AG04450 (cell line): ENCODE results near the gene ARMC7. TPM values are rescaled to one million over a fixed set of nuclear protein-coding genes. Genes with fewer than 3 reads are reported as not detected.

Experiments used
- CTCF ChIA-PET: fragments of 300-600, 350-600 bp; formaldehyde crosslinking; extraction: SDS; loops from one replicate; lab custom pipeline; 2022; ENCODE audit warnings: antibody characterized with exemption, inconsistent platforms; lab: Charles Lee
- POLR2A ChIA-PET: fragments of 350-600 bp; formaldehyde crosslinking; extraction: SDS; loops from one replicate; lab custom pipeline; 2021; ENCODE audit warnings: antibody characterized with exemption, inconsistent platforms; lab: Yijun Ruan, JAX
- DNase-seq: peaks from one replicate; pipeline ENCODE4 v3.0.0-alpha.2; 2011; ENCODE audit warnings: low read depth, low spot score
- H3K27ac ChIP-seq: one replicate; pipeline ENCODE4 v1.5.1; 2012; ENCODE audit warnings: low read depth, low read length, control low read depth
- H3K27me3 ChIP-seq: one replicate; pipeline ENCODE4 v1.6.0; 2012; ENCODE audit warnings: low read length; ENCODE audit not compliant: control insufficient read depth, insufficient read depth
- H3K4me3 ChIP-seq: 2 replicates; pipeline ENCODE4 v1.5.1; 2011; ENCODE audit warnings: mild to moderate bottlenecking, low read depth, low read length, control low read depth
- H3K9me3 ChIP-seq: 2 replicates; pipeline ENCODE4 v1.5.1; 2012; ENCODE audit warnings: low read length; ENCODE audit not compliant: control insufficient read depth, insufficient read depth
- CTCF ChIP-seq: IDR thresholded peaks from 2 replicates; pipeline ENCODE4 v1.5.1; 2011; ENCODE audit warnings: low read depth, low read length, control low read depth, inconsistent platforms
- polyA plus RNA-seq: library from polyadenylated mRNA; depleted of rRNA; stranded (reverse); fragments of >200 nt; gene quantifications from 2 replicates; pipeline ENCODE4 v1.2.3, GENCODE V29; 2011

Gene ARMC7
- polyA plus RNA-seq, 1 experiment: 5.6 TPM

GRCh38 chr17:75087558-75088453 lies 22.0 kb upstream of the ARMC7 start, which contains the start of gene SLC16A5:
SLC16A5 (plus strand) TSS chr17:75087954; CDS start chr17:75093637, 5,683 bp downstream.
- no peak for DNase-seq
- CTCF ChIA-PET: interaction anchor here (1.5 to 2.4 kb wide), 3 partner anchors 18 to 28 kb away, joined by 5 to 8 read pairs (median 8); no protein-coding TSS in a partner anchor
- POLR2A ChIA-PET: interaction anchor here (0.7 to 3.0 kb wide), 7 partner anchors 8 to 53 kb away, joined by 3 to 16 read pairs (median 3); partner anchors contain the start of gene ARMC7
- H3K9me3 ChIP-seq: no peaks in the 10 kb centered on the region; the same call in 1 of the 2 replicates
- no peak for TF ChIP-seq CTCF
- no peaks in the 10 kb centered on the region for H3K27me3 ChIP-seq
- peak within 1 kb of the TSS; percentile 75 for H3K27ac ChIP-seq
- peak within 1 kb of the TSS; percentile 61 for H3K4me3 ChIP-seq

- ChIA-PET POLR2A (interaction anchor here (0.7 to 3.0 kb wide), 6 partner anchors 9 to 54 kb away, joined by 3 to 16 read pairs (median 4); partner anchors contain the start of gene ARMC7), CTCF (interaction anchor here (0.6 to 2.4 kb wide), 4 partner anchors 15 to 29 kb away, joined by 3 to 8 read pairs (median 6); no protein-coding TSS in a partner anchor)
- Histone ChIP-seq H3K27me3 (no peaks in the 10 kb centered on the region), H3K27ac (peak overlapping the region; percentile 47), H3K9me3 (peaks cover 3% of the 10 kb centered on the region; the same call in 1 of the 2 replicates), H3K4me3 (peak overlapping the region; percentile 61)
- DNase-seq: no peak
- no peak for TF ChIP-seq CTCF
These were observed 21.0 kb upstream of the ARMC7 start for GRCh38 chr17:75088465-75089417.

- H3K27ac ChIP-seq: no peak overlapping the region
- H3K27me3 ChIP-seq: no peaks in the 10 kb centered on the region
- TF ChIP-seq CTCF: no peak
- POLR2A ChIA-PET: interaction anchor here (0.6 kb wide), 1 partner anchor 139 kb away, joined by 5 read pairs; no protein-coding TSS in a partner anchor
- H3K9me3 ChIP-seq: peaks cover 3% of the 10 kb centered on the region; the same call in 1 of the 2 replicates
- H3K4me3 ChIP-seq: no peak overlapping the region
- CTCF ChIA-PET: interaction anchor here (0.6 to 1.6 kb wide), 2 partner anchors 23 to 37 kb away, joined by 3 to 5 read pairs; no protein-coding TSS in a partner anchor
- no peak for DNase-seq
These were observed 18.6 kb upstream of the ARMC7 start for GRCh38 chr17:75090871-75091854.

- no peak overlapping the region for H3K27ac ChIP-seq
- H3K4me3 ChIP-seq: no peak overlapping the region
- DNase-seq: no peak
- ChIA-PET CTCF (interaction anchor here (1.4 to 1.6 kb wide), 2 partner anchors 22 to 32 kb away, joined by 5 to 7 read pairs; no protein-coding TSS in a partner anchor), POLR2A (no interaction called here)
- no peaks in the 10 kb centered on the region for H3K27me3 ChIP-seq
- no peak for TF ChIP-seq CTCF
- H3K9me3 ChIP-seq: peaks cover 3% of the 10 kb centered on the region; the same call in 1 of the 2 replicates
These were observed 17.9 kb upstream of the ARMC7 start for GRCh38 chr17:75091855-75092327.
